ENCODE measurements around the gene USP34. TPM values are rescaled to one million over a fixed set of nuclear protein-coding genes. Genes with fewer than 3 reads are reported as not detected.

The USP34 gene
- total and polyA plus RNA-seq, 2 experiments from 2014 or later: 36.8 to 125 TPM

- H2AFZ ChIP-seq: no peak overlapping the region
- no peaks in the 10 kb centered on the region for H3K36me3 ChIP-seq (replicated peaks; ENCODE audit: insufficient read depth, low read depth)
- H3K27me3 ChIP-seq: no peaks in the 10 kb centered on the region
- WGBS (ENCODE audit: low lambda C conversion rate, missing lambda C conversion rate): 84% methylated on average over 6 of the region's 6 CpGs
- peak overlapping the region; percentile 88 for H3K4me2 ChIP-seq
- H3K4me3 ChIP-seq: no peak overlapping the region
- no peak for TF ChIP-seq EZH2 (IDR thresholded peaks at IDR 0.05; ENCODE audit: borderline replicate concordance)
- TF ChIP-seq EZH2phosphoT487 (IDR thresholded peaks at IDR 0.05; ENCODE audit: low read depth, severe bottlenecking, unreplicated experiment): no peak
- TF ChIP-seq CTCF (IDR thresholded peaks at IDR 0.05; ENCODE audit: poor library complexity): no peak
- no peaks in the 10 kb centered on the region for H3K9me2 ChIP-seq (replicated peaks; ENCODE audit: insufficient read depth)
- DNase-seq (ENCODE audit: low spot score): no peak
- H3K79me2 ChIP-seq: peaks cover 62% of the 10 kb centered on the region
- peaks cover 6% of the 10 kb centered on the region for H4K20me1 ChIP-seq (ENCODE audit: insufficient read depth, poor library complexity, severe bottlenecking)
- H3K9me3 ChIP-seq (ENCODE audit: low read depth): no peaks in the 10 kb centered on the region
- peaks cover 41% of the 10 kb centered on the region for H3K4me1 ChIP-seq (ENCODE audit: insufficient read depth)
- no peak overlapping the region for H3K27ac ChIP-seq
These were observed 288.9 kb downstream of the USP34 start for GRCh38 chr2:61182059-61182383.

- H3K9me2 ChIP-seq (replicated peaks; ENCODE audit: insufficient read depth): no peaks in the 10 kb centered on the region
- no peak overlapping the region for H3K27ac ChIP-seq
- no peaks in the 10 kb centered on the region for H3K27me3 ChIP-seq
- H3K79me2 ChIP-seq: peaks cover 63% of the 10 kb centered on the region
- no peaks in the 10 kb centered on the region for H3K36me3 ChIP-seq (replicated peaks; ENCODE audit: insufficient read depth, low read depth)
- no peak overlapping the region for H3K4me3 ChIP-seq
- peak overlapping the region; percentile 88 for H3K4me2 ChIP-seq
- H4K20me1 ChIP-seq (ENCODE audit: insufficient read depth, poor library complexity, severe bottlenecking): peaks cover 6% of the 10 kb centered on the region
- 75% methylated on average over 10 of the region's 10 CpGs for whole genome bisulfite sequencing (ENCODE audit: low lambda C conversion rate, missing lambda C conversion rate)
- H2AFZ ChIP-seq: no peak overlapping the region
- H3K9me3 ChIP-seq (ENCODE audit: low read depth): no peaks in the 10 kb centered on the region
- peaks cover 41% of the 10 kb centered on the region for H3K4me1 ChIP-seq (ENCODE audit: insufficient read depth)
- DNase-seq (ENCODE audit: low spot score): no peak
- TF ChIP-seq CTCF (IDR thresholded peaks at IDR 0.05; ENCODE audit: poor library complexity) (no peak), EZH2 (IDR thresholded peaks at IDR 0.05; ENCODE audit: borderline replicate concordance) (no peak), EZH2phosphoT487 (IDR thresholded peaks at IDR 0.05; ENCODE audit: low read depth, severe bottlenecking, unreplicated experiment) (no peak)
These were observed 289.4 kb downstream of the USP34 start for GRCh38 chr2:61181382-61182058.

GRCh38 chr2:61180686-61181085, 290.2 kb downstream of the USP34 start:
- H3K36me3 ChIP-seq (replicated peaks; ENCODE audit: insufficient read depth, low read depth): no peaks in the 10 kb centered on the region
- no peaks in the 10 kb centered on the region for H3K27me3 ChIP-seq
- no peaks in the 10 kb centered on the region for H3K9me3 ChIP-seq (ENCODE audit: low read depth)
- no peak for TF ChIP-seq EZH2phosphoT487 (IDR thresholded peaks at IDR 0.05; ENCODE audit: low read depth, severe bottlenecking, unreplicated experiment)
- no peak for TF ChIP-seq CTCF (IDR thresholded peaks at IDR 0.05; ENCODE audit: poor library complexity)
- H3K79me2 ChIP-seq: peaks cover 65% of the 10 kb centered on the region
- no peak overlapping the region for H2AFZ ChIP-seq
- 87% methylated on average over 6 of the region's 6 CpGs for WGBS (ENCODE audit: low lambda C conversion rate, missing lambda C conversion rate)
- H3K4me3 ChIP-seq: no peak overlapping the region
- peaks cover 6% of the 10 kb centered on the region for H4K20me1 ChIP-seq (ENCODE audit: insufficient read depth, poor library complexity, severe bottlenecking)
- peak overlapping the region; percentile 88 for H3K4me2 ChIP-seq
- DNase-seq (ENCODE audit: low spot score): no peak
- H3K9me2 ChIP-seq (replicated peaks; ENCODE audit: insufficient read depth): no peaks in the 10 kb centered on the region
- H3K27ac ChIP-seq: peak overlapping the region; percentile 99
- H3K4me1 ChIP-seq (ENCODE audit: insufficient read depth): peaks cover 45% of the 10 kb centered on the region

Data from hepatocyte (in vitro differentiated cells).